PFSK-1 (cell line): ENCODE data around the gene TMEM116.

ENCODE experiments used
- POLR2AphosphoS5 ChIP-seq: IDR thresholded peaks from 2 replicates; pipeline ENCODE4 v1.6.1; 2012; ENCODE audit warnings: low read depth, mild to moderate bottlenecking, control low read depth, low read length, moderate library complexity
- SIN3A ChIP-seq: IDR thresholded peaks from 2 replicates; pipeline ENCODE4 v1.6.1; 2012; ENCODE audit warnings: mild to moderate bottlenecking, low read length, moderate library complexity, borderline replicate concordance; ENCODE audit not compliant: insufficient read depth
- TAF1 ChIP-seq: IDR thresholded peaks from 2 replicates; pipeline ENCODE4 v1.6.1; 2012; ENCODE audit warnings: low read length, control low read depth, borderline replicate concordance; ENCODE audit not compliant: insufficient read depth

GRCh38 chr12:111975161-111975931 lies 37.6 kb downstream of the TMEM116 start:
- TF ChIP-seq POLR2AphosphoS5 (no peak), SIN3A (no peak), TAF1 (no peak)
